HepG2 (cell line): Measurements from ENCODE around the gene SYT13. TPM values are rescaled to one million over a fixed set of nuclear protein-coding genes. Genes with fewer than 3 reads are reported as not detected.

ENCODE experiments used
- ATAC-seq: fragments of 200-7000 bp; cut with Tn5 transposase; 3 replicates; pipeline ENCODE4 v1.9.1; 2020; ENCODE audit warnings: mild to moderate bottlenecking, moderate library complexity
- BruUV-seq: library from RNA; stranded (reverse); fragments of 400-500 nt; replicated peaks from 2 replicates; lab custom pipeline; 2021; lab: Mats Ljungman, UMichigan
- CTCF ChIA-PET: fragments of 300-600 bp; formaldehyde crosslinking; extraction: SDS; loops from one replicate; lab custom pipeline; 2021; ENCODE audit warnings: low total read pairs, inconsistent platforms, low intra/inter-chr PET ratio; lab: Yijun Ruan, JAX
- POLR2A ChIA-PET: fragments of 350-600 bp; sonication (Branson Sonifier 250); formaldehyde crosslinking; loops from one replicate; lab custom pipeline; 2020; ENCODE audit warnings: antibody characterized with exemption, inconsistent platforms; lab: Yijun Ruan, JAX
- DNase-seq: peaks from one replicate; pipeline ENCODE4 v3.0.0-alpha.2; 2015; ENCODE audit warnings: low spot score
- FAIRE-seq: peaks from 3 replicates; lab custom pipeline; 2011; peaks lifted over from hg19 to GRCh38; lab: Jason Lieb, UNC
- H2AFZ ChIP-seq: one replicate; pipeline ENCODE4 v1.6.1; 2011; ENCODE audit warnings: low read length, inconsistent platforms
- H3K27ac ChIP-seq: fragments of 300-600 bp; 3 replicates; pipeline ENCODE4 v1.8.0; 2011; ENCODE audit warnings: mixed run types, mild to moderate bottlenecking, mixed read lengths, low read length, inconsistent platforms; ENCODE audit not compliant: insufficient read depth; ENCODE audit errors: extremely low read length
- H3K27me3 ChIP-seq, 2 experiments: fragments of 200-600 bp in 1 of 2; 2 replicates in 1 of 2; 3 replicates in 1 of 2; pipeline versions ENCODE4 v1.6.0 to v1.8.0; 2011; ENCODE audit warnings: low read length in 2 of 2, mild to moderate bottlenecking in 2 of 2, moderate library complexity in 2 of 2, inconsistent platforms in 1 of 2; ENCODE audit not compliant: insufficient read depth in 2 of 2, control insufficient read depth in 1 of 2
- H3K36me3 ChIP-seq, 2 experiments: fragments of 200-600 bp in 1 of 2; replicated peaks in 1 of 2; 2 replicates in 1 of 2; 3 replicates in 1 of 2; pipeline versions ENCODE4 v1.5.1 to v1.8.0; 2011; ENCODE audit warnings: low read length in 2 of 2, inconsistent platforms in 1 of 2; ENCODE audit not compliant: insufficient read depth in 2 of 2, control insufficient read depth in 1 of 2
- H3K4me1 ChIP-seq: 2 replicates; pipeline ENCODE4 v1.5.1; 2012; ENCODE audit warnings: low read length, inconsistent platforms; ENCODE audit not compliant: insufficient read depth
- H3K4me2 ChIP-seq: 2 replicates; pipeline ENCODE4 v1.6.0; 2011; ENCODE audit warnings: low read depth, low read length, inconsistent platforms
- H3K4me3 ChIP-seq, 3 experiments: fragments of 200-600 bp in 1 of 3; sonication (generic), shearing (Covaris generic) in 1 of 3; replicated peaks in 1 of 3; 2 replicates each; pipeline ENCODE4 v1.5.1; 2011 to 2016; ENCODE audit warnings: low read length in 3 of 3, inconsistent platforms in 2 of 3, low read depth in 2 of 3, mild to moderate bottlenecking in 2 of 3, control low read depth in 1 of 3, mixed read lengths in 1 of 3; ENCODE audit not compliant: insufficient read depth in 1 of 3
- H3K79me2 ChIP-seq: one replicate; pipeline ENCODE4 v1.6.1; 2011; ENCODE audit warnings: low read length, inconsistent platforms; ENCODE audit not compliant: insufficient read depth
- H3K9ac ChIP-seq: 2 replicates; pipeline ENCODE4 v1.6.0; 2011; ENCODE audit warnings: mild to moderate bottlenecking, low read depth, low read length, inconsistent platforms; ENCODE audit not compliant: insufficient read depth
- H3K9me3 ChIP-seq: 2 replicates; pipeline ENCODE4 v1.5.1; 2012; ENCODE audit warnings: mild to moderate bottlenecking, low read length
- H4K20me1 ChIP-seq: 2 replicates; pipeline ENCODE4 v1.6.0; 2011; ENCODE audit warnings: inconsistent platforms, mild to moderate bottlenecking, low read length, moderate library complexity; ENCODE audit not compliant: insufficient read depth
- ARNT ChIP-seq: fragments of 450-650 bp; IDR thresholded peaks from 2 replicates; pipeline ENCODE4 v1.6.1; 2017
- ATF7-NPFF ChIP-seq: sonication (generic); formaldehyde crosslinking; IDR thresholded peaks from 2 replicates; pipeline ENCODE4 v1.8.1; 2023; ENCODE audit warnings: mild to moderate bottlenecking, low read depth, missing genetic modification reagents, moderate library complexity
- DR1 ChIP-seq: sonication (generic); formaldehyde crosslinking; IDR thresholded peaks from 2 replicates; pipeline ENCODE4 v1.8.0; 2021; ENCODE audit warnings: mild to moderate bottlenecking, missing genetic modification reagents, inconsistent platforms
- FOXK1 ChIP-seq: sonication (generic); formaldehyde crosslinking; IDR thresholded peaks from 2 replicates; pipeline ENCODE4 v1.4.0; 2020; ENCODE audit warnings: low read depth, missing genetic modification reagents, borderline replicate concordance
- HNRNPK ChIP-seq: fragments of 200-400 bp; formaldehyde crosslinking; IDR thresholded peaks from 2 replicates; pipeline ENCODE4 v1.6.1; 2018; ENCODE audit warnings: low read length, low read depth, moderate library complexity, mild to moderate bottlenecking; ENCODE audit not compliant: poor library complexity, severe bottlenecking
- HNRNPLL ChIP-seq: fragments of 200-400 bp; formaldehyde crosslinking; IDR thresholded peaks from 2 replicates; pipeline ENCODE4 v1.6.1; 2017; ENCODE audit warnings: mild to moderate bottlenecking, low read depth, low read length; ENCODE audit not compliant: poor library complexity, severe bottlenecking
- KLF15 ChIP-seq: sonication (generic); formaldehyde crosslinking; IDR thresholded peaks from 2 replicates; pipeline ENCODE4 v1.8.1; 2023; ENCODE audit warnings: borderline replicate concordance, mild to moderate bottlenecking, inconsistent platforms, missing genetic modification reagents, mixed read lengths
- MEIS2 ChIP-seq: sonication (generic); formaldehyde crosslinking; IDR thresholded peaks from 2 replicates; pipeline ENCODE4 v1.9.0; 2021; ENCODE audit warnings: mild to moderate bottlenecking, missing genetic modification reagents
- SP2 ChIP-seq: sonication (generic); formaldehyde crosslinking; IDR thresholded peaks from 2 replicates; pipeline ENCODE4 v1.5.1; 2020; ENCODE audit warnings: mild to moderate bottlenecking, missing genetic modification reagents
- ZNF224 ChIP-seq: sonication (generic); formaldehyde crosslinking; IDR thresholded peaks from 2 replicates; pipeline ENCODE4 v1.5.0; 2020; ENCODE audit warnings: mild to moderate bottlenecking, missing genetic modification reagents
- ZNF235 ChIP-seq: sonication (generic); formaldehyde crosslinking; IDR thresholded peaks from 2 replicates; pipeline ENCODE4 v1.8.1; 2023; ENCODE audit warnings: mild to moderate bottlenecking, missing genetic modification reagents, borderline replicate concordance
- ZNF296 ChIP-seq: sonication (generic); formaldehyde crosslinking; conservative IDR thresholded peaks from 2 replicates; pipeline ENCODE4 v1.5.0; 2020; ENCODE audit warnings: mild to moderate bottlenecking, missing genetic modification reagents
- ZNF337 ChIP-seq: sonication (generic); formaldehyde crosslinking; IDR thresholded peaks from 2 replicates; pipeline ENCODE4 v1.5.1; 2020; ENCODE audit warnings: missing genetic modification reagents, low read depth, mild to moderate bottlenecking, borderline replicate concordance
- ZNF670 ChIP-seq: sonication (generic); formaldehyde crosslinking; IDR thresholded peaks from 2 replicates; pipeline ENCODE4 v1.8.0; 2022; ENCODE audit warnings: mild to moderate bottlenecking, missing genetic modification reagents, borderline replicate concordance
- WGBS: methylation state at CpG from one replicate; pipeline ENCODE4 v1.1.6; 2017; ENCODE audit warnings: low lambda C conversion rate; 5-methylcytosine and 5-hydroxymethylcytosine counted together
- in situ Hi-C: cut with HindIII; loops from 2 replicates; pipeline ENCODE4 v1.10.0; 2017; ENCODE audit warnings: low pct_unique_long_range_greater_than_20kb; ENCODE audit not compliant: extremely low pct_ligation_motif_present
- intact Hi-C: fragments of 100-400 bp; cut with micrococcal nuclease; formaldehyde crosslinking; loops from one replicate; pipeline ENCODE4 v1.10.0; 2022; ENCODE audit not compliant: unreplicated experiment
- polyA plus RNA-seq, 8 experiments: library from polyadenylated mRNA; depleted of rRNA in 3 of 8; stranded (reverse) in 7 of 8; unstranded in 1 of 8; fragments of >200 nt; fragmentation: Illumina TruSeq in 4 of 8; extraction: Trizol in 4 of 8; gene quantifications; 2 replicates each; pipeline versions ENCODE4 v1.2.1 to v1.2.3, GENCODE V29; 2011 to 2016; ENCODE audit warnings: low read depth in 4 of 8, missing spikeins in 1 of 8, mixed read lengths in 1 of 8; ENCODE audit not compliant: insufficient read depth in 1 of 8
- total RNA-seq, 5 experiments: library from RNA; depleted of rRNA; stranded (reverse); fragments of >200 nt; fragmentation: Illumina TruSeq; extraction: Trizol; gene quantifications; 2 replicates each; pipeline ENCODE4 v1.2.3, GENCODE V29; 2016; ENCODE audit warnings: low read depth in 1 of 5
- TF ChIP-seq, protein P1 (sequence below): sonication (generic); formaldehyde crosslinking; IDR thresholded peaks from 2 replicates; pipeline ENCODE4 v1.9.0; 2021; ENCODE audit warnings: missing genetic modification reagents, borderline replicate concordance
- TF ChIP-seq, protein P2 (sequence below): sonication (generic); formaldehyde crosslinking; IDR thresholded peaks from 2 replicates; pipeline ENCODE4 v1.4.0; 2020; ENCODE audit warnings: mild to moderate bottlenecking, missing genetic modification reagents, borderline replicate concordance
- TF ChIP-seq, protein P3 (sequence below): sonication (generic); formaldehyde crosslinking; IDR thresholded peaks from 2 replicates; pipeline ENCODE4 v1.4.0; 2020; ENCODE audit warnings: missing genetic modification reagents, mild to moderate bottlenecking, borderline replicate concordance

The SYT13 gene
- total and polyA plus RNA-seq, 2 of the 13 experiments (the other 11 are each of a cell fraction or from before 2014, with no cell fraction given) = 0.02 to 0.13 TPM

DNA sequence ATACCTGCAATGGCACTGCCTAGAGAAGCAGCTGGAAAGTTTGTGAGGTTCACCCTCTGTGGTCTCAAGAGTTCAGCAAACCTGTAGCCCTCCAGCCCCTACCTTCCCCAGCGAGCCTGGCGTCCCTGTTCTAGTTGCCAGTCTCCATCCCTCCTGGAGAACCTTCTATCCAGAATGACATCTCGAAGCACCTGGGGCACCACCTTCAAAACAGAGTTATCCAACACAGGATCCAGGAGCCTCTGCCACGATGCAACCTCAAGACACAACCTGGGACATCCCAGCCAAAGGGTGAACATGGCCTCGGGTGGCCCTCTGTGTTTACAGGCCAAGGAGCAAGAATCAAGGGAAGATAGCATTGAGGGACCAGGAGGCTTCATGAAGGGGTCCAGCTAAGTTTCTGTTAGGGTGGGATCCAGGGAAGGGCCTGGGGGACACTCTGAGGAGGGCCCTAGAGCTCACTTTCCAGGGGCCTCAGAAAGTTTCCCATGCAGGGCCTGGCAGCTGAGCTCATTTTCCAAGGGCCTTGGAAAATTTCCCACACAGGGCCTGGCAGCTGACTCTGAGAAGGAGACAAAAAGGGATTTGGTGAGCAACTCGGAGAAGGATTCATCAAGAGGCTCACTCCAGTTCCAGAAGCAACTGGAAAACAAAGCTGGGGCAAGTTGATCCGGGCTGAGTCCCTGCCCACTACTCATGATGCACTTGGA is 36.9 kb upstream of the SYT13 start:
- H3K27me3 ChIP-seq = peaks cover 3 to 21% of the 10 kb centered on the region in 2 experiments; a peak in 2 of 5 replicates
- H3K9ac ChIP-seq = no peak overlapping the region
- no peak overlapping the region for H3K4me3 ChIP-seq
- no peaks in the 10 kb centered on the region for H3K79me2 ChIP-seq
- no peaks in the 10 kb centered on the region for H3K9me3 ChIP-seq
- FAIRE-seq (no peak), ATAC-seq (no peak), DNase-seq (no peak)
- no peaks in the 10 kb centered on the region for H3K4me1 ChIP-seq
- POLR2A ChIA-PET = no interaction called here
- in situ Hi-C loops = loop anchor here (10.0 kb wide), 1 partner anchor 218 kb away; no protein-coding TSS in a partner anchor
- 0% methylated on average over 2 of the region's 7 CpGs for whole genome bisulfite sequencing
- BruUV-seq = no TSS peak
- CTCF ChIA-PET = no interaction called here
- no peaks in the 10 kb centered on the region for H4K20me1 ChIP-seq
- intact Hi-C loops = no loop called here
- no peak overlapping the region for H3K4me2 ChIP-seq
- no peak overlapping the region for H2AFZ ChIP-seq
- no peaks in the 10 kb centered on the region for H3K36me3 ChIP-seq
- no peak overlapping the region for H3K27ac ChIP-seq
- TF ChIP-seq ZNF224 (CRISPR knock-in tag) = no peak
- no peak for TF ChIP-seq ZNF235 (CRISPR knock-in tag)
- TF ChIP-seq, protein P1, sequence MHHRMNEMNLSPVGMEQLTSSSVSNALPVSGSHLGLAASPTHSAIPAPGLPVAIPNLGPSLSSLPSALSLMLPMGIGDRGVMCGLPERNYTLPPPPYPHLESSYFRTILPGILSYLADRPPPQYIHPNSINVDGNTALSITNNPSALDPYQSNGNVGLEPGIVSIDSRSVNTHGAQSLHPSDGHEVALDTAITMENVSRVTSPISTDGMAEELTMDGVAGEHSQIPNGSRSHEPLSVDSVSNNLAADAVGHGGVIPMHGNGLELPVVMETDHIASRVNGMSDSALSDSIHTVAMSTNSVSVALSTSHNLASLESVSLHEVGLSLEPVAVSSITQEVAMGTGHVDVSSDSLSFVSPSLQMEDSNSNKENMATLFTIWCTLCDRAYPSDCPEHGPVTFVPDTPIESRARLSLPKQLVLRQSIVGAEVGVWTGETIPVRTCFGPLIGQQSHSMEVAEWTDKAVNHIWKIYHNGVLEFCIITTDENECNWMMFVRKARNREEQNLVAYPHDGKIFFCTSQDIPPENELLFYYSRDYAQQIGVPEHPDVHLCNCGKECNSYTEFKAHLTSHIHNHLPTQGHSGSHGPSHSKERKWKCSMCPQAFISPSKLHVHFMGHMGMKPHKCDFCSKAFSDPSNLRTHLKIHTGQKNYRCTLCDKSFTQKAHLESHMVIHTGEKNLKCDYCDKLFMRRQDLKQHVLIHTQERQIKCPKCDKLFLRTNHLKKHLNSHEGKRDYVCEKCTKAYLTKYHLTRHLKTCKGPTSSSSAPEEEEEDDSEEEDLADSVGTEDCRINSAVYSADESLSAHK (CRISPR knock-in tag) = no peak
- TF ChIP-seq HNRNPLL = no peak
- no peak for TF ChIP-seq FOXK1 (CRISPR knock-in tag)
- TF ChIP-seq KLF15 = no peak
- no peak for TF ChIP-seq ARNT
- no peak for TF ChIP-seq ZNF670
- no peak for TF ChIP-seq SP2 (CRISPR knock-in tag)
- TF ChIP-seq ATF7-NPFF (CRISPR knock-in tag) = no peak
- TF ChIP-seq, protein P2, sequence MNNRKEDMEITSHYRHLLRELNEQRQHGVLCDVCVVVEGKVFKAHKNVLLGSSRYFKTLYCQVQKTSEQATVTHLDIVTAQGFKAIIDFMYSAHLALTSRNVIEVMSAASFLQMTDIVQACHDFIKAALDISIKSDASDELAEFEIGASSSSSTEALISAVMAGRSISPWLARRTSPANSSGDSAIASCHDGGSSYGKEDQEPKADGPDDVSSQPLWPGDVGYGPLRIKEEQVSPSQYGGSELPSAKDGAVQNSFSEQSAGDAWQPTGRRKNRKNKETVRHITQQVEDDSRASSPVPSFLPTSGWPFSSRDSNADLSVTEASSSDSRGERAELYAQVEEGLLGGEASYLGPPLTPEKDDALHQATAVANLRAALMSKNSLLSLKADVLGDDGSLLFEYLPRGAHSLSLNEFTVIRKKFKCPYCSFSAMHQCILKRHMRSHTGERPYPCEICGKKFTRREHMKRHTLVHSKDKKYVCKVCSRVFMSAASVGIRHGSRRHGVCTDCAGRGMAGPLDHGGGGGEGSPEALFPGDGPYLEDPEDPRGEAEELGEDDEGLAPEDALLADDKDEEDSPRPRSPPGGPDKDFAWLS (CRISPR knock-in tag) = no peak
- TF ChIP-seq HNRNPK = no peak
- no peak for TF ChIP-seq DR1
- no peak for TF ChIP-seq ZNF337 (CRISPR knock-in tag)
- TF ChIP-seq, protein P3, sequence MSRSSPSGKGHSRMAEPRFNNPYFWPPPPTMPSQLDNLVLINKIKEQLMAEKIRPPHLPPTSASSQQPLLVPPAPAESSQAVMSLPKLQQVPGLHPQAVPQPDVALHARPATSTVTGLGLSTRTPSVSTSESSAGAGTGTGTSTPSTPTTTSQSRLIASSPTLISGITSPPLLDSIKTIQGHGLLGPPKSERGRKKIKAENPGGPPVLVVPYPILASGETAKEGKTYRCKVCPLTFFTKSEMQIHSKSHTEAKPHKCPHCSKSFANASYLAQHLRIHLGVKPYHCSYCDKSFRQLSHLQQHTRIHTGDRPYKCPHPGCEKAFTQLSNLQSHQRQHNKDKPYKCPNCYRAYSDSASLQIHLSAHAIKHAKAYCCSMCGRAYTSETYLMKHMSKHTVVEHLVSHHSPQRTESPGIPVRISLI (CRISPR knock-in tag) = no peak
- no peak for TF ChIP-seq MEIS2 (CRISPR knock-in tag)
- TF ChIP-seq ZNF296 = no peak
